HG03469 (cell line): ENCODE data around the gene ACTR3C.
"Not testable (repeated sequence)": the region's sequence is repeated elsewhere in the genome, so short reads cannot be mapped to it uniquely, and the experiment has no call there.

ENCODE experiments used
- ATAC-seq: cut with Tn5 transposase; IDR thresholded peaks from one replicate; pipeline ENCODE4 v1.9.1; 2021; ENCODE audit warnings: mild to moderate bottlenecking, moderate library complexity, moderate number of reproducible peaks; ENCODE audit not compliant: unreplicated experiment

The ACTR3C gene

DNA sequence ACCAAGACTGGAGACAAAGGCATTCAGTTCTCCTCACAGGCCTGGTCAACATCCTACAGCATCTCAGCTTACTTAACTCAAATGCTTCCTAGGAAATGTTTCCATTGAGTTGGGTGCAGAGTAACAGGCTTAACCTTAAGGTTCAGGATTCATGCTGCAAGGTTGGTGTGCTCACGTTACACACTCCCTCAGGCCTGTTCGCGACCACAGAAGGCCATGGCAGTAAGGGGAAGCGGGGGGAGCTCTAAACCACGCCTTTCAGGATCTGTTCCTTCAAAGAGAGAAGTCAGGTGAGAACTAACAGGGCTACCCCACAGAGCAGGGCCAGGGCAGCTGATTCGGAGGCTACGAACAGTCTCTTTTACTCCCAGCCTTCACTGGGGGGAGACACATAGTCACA is 35.5 kb downstream of the ACTR3C start:
- ATAC-seq, result not testable (repeated sequence)

GRCh38 chr7:150285849-150286754 is 37.2 kb downstream of the ACTR3C start:
- not testable (repeated sequence) for ATAC-seq

GRCh38 chr7:150283608-150284007 is 39.7 kb downstream of the ACTR3C start:
- not testable (repeated sequence) for ATAC-seq

DNA sequence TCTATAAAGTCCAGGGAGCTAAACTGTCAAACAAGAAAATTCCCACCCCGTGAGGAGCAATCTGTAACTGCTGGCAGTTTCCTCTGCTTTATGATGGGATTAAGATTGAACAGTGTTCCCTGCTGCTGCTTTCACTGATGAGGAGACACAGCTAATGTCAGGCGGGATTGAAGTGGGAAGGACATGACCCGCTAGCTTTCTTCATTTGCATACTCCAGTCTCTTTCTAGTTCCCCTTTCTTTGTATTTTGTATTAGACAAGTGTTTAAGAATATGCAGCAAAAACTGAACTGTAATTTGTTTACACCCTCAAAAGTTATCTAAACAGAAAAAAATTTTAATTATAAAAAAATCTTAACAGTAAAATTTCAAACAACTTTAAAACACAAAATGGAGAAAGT is 40.2 kb downstream of the ACTR3C start:
- not testable (repeated sequence) for ATAC-seq

DNA sequence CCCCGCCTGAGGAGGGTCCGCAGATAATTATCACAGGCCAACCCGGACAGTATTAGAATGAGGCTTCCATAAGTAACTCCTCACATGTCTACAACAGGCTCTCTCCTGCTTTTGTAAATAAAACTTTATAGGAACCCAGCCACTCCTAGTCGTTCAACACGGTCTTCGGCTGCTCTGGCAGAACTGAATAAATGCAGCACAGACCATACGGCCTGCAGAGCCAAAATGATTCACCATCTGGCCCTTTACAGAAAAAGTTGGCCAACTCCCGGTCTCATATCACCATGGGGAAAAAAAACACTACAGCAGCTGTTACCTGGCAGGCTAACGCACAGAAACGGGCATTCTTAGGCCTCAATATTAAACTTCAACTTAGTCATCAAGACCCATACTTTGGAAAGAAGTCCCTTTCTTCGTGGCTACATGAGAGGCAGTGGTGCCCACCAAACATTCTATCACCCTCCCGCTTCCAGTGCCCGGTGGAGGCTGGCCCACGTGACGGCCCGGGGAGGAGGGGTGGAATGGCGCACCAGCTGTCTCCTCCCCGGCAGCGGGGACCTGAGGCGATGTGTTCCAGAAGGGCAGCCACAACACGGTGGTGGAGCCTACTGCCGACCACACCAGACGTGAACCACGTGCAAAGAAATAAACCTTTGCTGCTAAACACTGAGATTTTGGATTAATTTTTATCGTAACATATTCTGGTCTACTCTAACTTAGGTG is 41.5 kb downstream of the ACTR3C start:
- not testable (repeated sequence) for ATAC-seq

DNA sequence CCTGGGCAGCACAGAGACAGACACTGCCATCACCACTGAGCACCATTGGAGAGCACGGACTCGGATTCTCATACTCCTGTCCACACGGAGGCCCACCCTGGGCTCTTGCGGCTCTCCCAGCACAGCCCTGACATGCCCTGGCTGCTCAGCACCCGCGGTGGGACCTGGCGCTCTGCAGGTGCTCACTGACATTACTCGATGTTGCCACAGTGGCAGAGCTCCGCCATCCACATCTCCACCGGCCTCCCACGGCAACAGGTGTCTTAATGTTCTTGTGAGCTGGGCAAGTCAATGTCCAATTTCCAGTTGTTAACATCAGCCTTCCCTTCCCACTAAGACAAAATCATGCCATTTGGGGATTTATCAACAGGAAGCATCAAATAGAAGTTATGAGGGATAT is 45.0 kb downstream of the ACTR3C start:
- ATAC-seq, result not testable (repeated sequence)

- not testable (repeated sequence) for ATAC-seq
Observed at GRCh38 chr7:150276132-150276695, 47.1 kb downstream of the ACTR3C start.

DNA sequence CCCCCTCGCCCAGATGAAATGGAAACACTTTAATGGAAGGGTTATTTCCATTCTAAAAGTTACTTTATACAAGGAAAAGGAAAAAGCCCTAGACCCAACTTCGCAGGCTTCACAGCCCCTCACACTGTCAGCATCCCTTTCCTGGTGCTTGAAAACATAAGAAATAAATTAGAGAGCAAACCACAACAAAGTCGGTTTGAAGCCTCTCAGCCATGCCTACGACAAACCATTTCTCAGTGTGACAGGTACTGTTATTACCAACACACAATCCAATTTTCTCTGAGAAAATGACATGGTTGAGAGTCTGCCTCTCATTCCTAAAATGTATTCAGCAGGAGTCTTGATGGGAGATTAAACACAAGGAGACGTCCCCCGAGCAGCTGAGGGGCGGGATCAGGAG is 51.4 kb downstream of the ACTR3C start:
- ATAC-seq, result not testable (repeated sequence)

GRCh38 chr7:150270101-150270824 is 53.1 kb downstream of the ACTR3C start:
- not testable (repeated sequence) for ATAC-seq

DNA sequence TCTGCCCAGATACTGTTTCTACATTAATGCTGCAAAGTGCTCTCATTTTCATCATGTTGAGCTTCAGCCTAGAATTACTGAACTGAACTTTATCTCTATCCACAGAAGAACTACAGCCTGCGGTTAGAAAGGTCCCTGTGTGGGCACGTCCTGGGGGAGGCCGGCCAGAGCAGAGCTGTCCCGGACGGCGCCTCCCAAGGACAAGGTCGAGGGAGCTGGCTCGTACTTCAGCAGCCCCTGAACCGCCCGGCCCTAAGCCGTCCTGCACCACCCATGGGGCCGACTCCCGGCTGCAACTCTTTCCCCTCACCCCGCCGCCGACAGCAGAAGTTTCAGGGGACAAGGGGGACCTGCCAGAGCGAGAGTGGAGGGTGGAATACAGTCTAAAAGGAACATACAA is 54.5 kb downstream of the ACTR3C start:
- ATAC-seq, result not testable (repeated sequence)

DNA sequence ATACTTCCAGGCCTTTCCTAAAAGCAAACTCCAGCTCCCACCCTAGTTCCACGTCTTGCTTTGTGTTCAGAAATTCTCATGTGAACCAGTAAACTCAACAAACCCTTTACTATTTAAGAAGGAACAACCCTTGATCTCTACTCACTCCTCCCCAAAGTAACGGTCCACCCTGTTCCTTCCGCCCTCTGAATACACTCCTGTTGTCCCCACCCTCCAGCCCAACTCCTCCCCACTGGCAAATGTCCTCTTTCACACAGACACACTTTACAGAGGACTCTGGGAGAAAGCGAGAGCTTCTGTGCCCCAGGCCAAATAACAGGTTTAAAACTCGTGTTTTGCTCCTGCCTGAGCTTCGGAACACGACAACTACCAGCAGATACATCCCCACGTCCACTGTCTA is 55.1 kb downstream of the ACTR3C start:
- not testable (repeated sequence) for ATAC-seq

DNA sequence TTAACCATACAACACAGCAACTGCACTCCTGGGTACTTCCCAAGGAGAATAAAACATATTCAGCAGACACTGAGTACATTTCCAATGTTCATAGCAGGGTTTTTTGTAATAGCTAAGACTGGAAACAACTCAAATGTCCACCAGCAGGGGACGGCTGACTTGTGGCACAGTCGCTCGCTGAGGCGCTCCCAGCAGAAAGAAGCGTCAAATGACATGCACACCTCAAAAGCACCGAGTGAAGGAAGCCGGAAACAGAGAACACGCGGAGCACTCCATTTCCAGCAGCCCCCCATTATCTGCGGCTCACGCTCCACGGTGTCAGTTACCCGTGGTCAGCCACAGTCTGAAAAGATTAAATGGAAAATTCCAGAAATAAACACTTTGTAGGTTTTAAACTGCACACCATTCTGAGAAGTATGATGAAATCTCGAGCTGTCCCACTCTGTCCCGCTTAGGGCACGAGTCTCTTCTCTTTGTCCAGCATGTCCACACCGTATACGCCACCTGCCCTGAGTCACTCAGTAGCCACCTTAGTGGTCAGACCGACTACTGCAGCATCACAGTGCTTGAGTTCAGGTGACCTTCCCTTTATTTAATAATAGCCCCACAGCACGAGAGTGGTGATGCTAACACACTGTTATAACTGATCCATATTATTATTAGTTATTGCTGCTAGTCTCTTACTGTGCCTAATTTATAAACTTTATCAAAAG is 56.2 kb downstream of the ACTR3C start:
- not testable (repeated sequence) for ATAC-seq

DNA sequence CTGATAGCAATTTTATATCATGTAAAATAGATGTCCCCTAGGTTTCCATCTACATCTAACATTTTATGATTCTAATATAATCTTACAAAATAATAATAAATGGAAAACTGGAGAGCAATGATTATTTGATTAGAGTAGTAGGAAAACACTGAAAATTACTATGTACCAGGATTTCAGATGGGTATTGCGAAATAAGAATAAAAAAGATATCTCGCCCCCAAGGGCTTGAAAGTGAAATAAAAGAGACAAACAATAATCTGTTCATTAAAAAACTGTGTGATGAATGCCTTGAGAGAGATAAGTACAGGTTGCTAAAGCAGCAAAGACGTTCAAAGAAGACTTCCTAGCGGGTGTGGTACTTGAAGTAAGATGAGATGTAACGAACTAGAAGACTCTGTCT is 60.7 kb downstream of the ACTR3C start:
- not testable (repeated sequence) for ATAC-seq

DNA sequence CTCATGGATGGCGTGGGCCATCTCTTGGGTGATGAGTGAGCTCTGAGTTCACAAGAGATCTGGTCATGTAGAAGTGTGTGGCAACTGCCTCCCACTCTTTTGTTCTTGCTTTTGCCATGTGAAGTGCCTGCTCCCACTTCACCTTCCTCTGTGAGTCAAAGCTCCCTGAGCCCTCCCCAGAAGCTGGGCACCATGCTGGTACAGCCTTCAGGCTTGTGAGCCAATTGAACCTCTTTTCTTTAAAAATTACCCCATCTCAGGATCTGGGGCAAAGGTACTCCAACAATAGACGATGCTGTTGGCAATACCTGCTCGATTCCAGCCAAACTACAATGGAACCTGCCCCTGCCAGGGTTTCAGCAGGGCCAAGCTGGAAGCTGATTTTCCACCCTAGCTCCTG is 75.6 kb downstream of the ACTR3C start:
- ATAC-seq, result not testable (repeated sequence)

DNA sequence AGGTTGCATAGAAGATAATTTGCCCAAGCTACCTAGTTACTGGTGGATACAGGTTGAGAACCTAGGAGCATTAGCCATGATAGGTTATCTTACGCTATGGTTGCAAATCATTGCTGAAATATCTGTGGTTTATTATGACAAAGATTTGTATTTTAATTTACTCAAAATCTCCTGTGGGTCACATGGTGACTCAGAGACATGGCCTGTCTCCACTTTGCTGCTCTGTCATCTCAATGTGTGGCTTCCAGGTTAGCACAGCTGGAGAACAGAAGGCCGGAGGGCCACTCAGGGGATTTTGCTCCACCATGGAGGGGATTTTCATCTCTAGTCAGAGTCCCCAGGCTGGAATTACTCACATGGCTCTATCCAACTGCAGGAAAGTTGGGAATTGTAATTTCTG is 78.1 kb downstream of the ACTR3C start:
- ATAC-seq, result not testable (repeated sequence)

DNA sequence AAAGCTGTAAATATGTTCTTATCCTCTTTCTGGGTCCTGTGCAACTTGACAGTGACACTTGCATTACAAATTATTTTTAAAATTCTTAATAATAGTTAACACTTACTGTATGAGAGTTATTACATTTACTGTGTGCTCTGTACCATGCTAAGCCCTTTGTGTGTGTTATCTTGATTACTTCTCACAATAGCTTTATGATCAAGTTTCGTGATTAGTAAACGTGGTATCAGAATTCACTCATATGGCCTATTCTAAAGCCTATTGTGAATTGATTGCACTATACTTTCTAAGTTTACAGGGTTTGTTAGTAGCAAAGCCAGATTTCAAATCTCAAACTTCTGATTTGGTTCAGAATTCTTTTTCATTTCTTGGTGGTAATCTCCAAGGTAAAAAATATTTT is 80.4 kb downstream of the ACTR3C start:
- not testable (repeated sequence) for ATAC-seq

- ATAC-seq, result not testable (repeated sequence)
Observed at GRCh38 chr7:150225444-150225843, 97.9 kb downstream of the ACTR3C start.

DNA sequence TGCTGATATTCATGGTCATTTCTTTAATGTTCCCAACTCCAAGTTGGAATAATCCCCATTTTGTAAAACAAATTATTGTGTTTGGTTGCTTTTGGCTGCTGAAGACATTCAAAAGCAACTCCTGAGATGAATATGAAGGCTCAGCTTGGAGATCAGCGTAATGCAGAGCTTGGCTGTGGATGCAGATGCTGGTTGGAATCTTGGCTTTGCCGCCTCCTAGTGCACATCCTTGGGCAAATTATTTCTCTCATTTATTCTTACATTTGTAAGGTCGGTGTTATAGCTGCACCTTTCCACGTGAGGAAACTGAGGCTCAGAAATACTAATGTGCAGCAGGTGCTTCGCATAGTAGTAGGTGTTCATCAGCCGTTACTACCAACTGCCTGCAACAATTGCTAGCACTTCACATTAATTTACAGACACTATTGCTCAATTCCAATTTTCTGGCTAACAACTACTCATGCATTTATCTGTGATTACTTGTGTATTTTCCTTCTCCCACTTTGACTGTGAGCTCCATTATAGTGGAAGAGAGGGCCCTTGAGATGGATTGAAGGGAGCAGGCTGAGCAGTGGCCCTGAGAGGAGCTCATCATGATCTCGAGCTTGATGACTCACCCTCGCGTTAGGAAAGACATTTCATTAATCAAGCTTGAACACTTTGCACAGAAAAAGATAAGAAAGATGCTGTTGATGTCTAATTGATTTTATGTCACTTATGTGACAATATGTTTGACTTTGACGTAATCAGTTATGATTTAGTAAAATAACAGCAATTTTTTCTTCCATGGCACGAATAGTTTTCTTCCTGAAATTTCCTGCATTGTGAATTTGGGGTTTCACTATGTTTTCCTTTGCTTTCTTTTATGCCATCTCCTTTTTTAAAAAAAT is 101.0 kb downstream of the ACTR3C start:
- ATAC-seq, result not testable (repeated sequence)

- ATAC-seq, result not testable (repeated sequence)
Observed at GRCh38 chr7:150220673-150221181, 102.6 kb downstream of the ACTR3C start.
